Measurements from ENCODE around the gene CISD1.

Gene CISD1

GRCh38 chr10:58311026-58311425, 42.1 kb downstream of the CISD1 start:
- DNase-seq (ENCODE audit: low read depth) = no peak

GRCh38 chr10:58316874-58317273, 47.9 kb downstream of the CISD1 start:
- no peak for DNase-seq (ENCODE audit: low read depth)

- no peak for DNase-seq (ENCODE audit: low read depth)
Measured at GRCh38 chr10:58318346-58318745, 49.4 kb downstream of the CISD1 start.

GRCh38 chr10:58319599-58319998, 50.6 kb downstream of the CISD1 start:
- DNase-seq (ENCODE audit: low read depth) = no peak

- no peak for DNase-seq (ENCODE audit: low read depth)
Measured at GRCh38 chr10:58320351-58321049, 51.5 kb downstream of the CISD1 start.

- DNase-seq (ENCODE audit: low read depth) = no peak
Measured at GRCh38 chr10:58322072-58322834, 53.3 kb downstream of the CISD1 start.

GRCh38 chr10:58322835-58323209, 53.9 kb downstream of the CISD1 start:
- no peak for DNase-seq (ENCODE audit: low read depth)

GRCh38 chr10:58326967-58327381, 58.0 kb downstream of the CISD1 start:
- no peak for DNase-seq (ENCODE audit: low read depth)

- no peak for DNase-seq (ENCODE audit: low read depth)
Measured at GRCh38 chr10:58328233-58328632, 59.3 kb downstream of the CISD1 start.

GRCh38 chr10:58330431-58330830, 61.5 kb downstream of the CISD1 start:
- no peak for DNase-seq (ENCODE audit: low read depth)

- no peak for DNase-seq (ENCODE audit: low read depth)
Measured at GRCh38 chr10:58331646-58332045, 62.7 kb downstream of the CISD1 start.

- DNase-seq (ENCODE audit: low read depth) = peak; percentile 14
Measured at GRCh38 chr10:58334817-58335305, 65.9 kb downstream of the CISD1 start, which contains the start of gene UBE2D1. Gene UBE2D1, plus strand, starts transcription at chr10:58335006. Its CDS starts 196 bp downstream, at chr10:58335202.

GRCh38 chr10:58335306-58336005, 66.5 kb downstream of the CISD1 start:
- DNase-seq (ENCODE audit: low read depth) = no peak

GRCh38 chr10:58336242-58336641, 67.3 kb downstream of the CISD1 start:
- no peak for DNase-seq (ENCODE audit: low read depth)
